Measurements from ENCODE around the gene SLC44A4.
"Not testable (repeated sequence)": the region's sequence is repeated elsewhere in the genome, so short reads cannot be mapped to it uniquely, and the experiment has no call there.

SLC44A4 gene

GRCh38 chr6:31830886-31831335 is 47.9 kb downstream of the SLC44A4 start:
- in situ Hi-C loops (cut with MboI; ENCODE audit: low sequenced_read_pairs) = no loop called here

- in situ Hi-C loops (cut with MboI; ENCODE audit: low sequenced_read_pairs) = no loop called here
Measured at GRCh38 chr6:31829633-31830283, 49.0 kb downstream of the SLC44A4 start.

- in situ Hi-C loops (cut with MboI; ENCODE audit: low sequenced_read_pairs) = no loop called here
Measured at GRCh38 chr6:31827286-31828079, 51.3 kb downstream of the SLC44A4 start, which contains the start of gene HSPA1B. Gene HSPA1B (plus strand): TSS chr6:31827738. CDS start chr6:31827951, 213 bp downstream.

GRCh38 chr6:31826793-31827285 is 52.0 kb downstream of the SLC44A4 start:
- in situ Hi-C loops (cut with MboI; ENCODE audit: low sequenced_read_pairs) = no loop called here

GRCh38 chr6:31825553-31825952 is 53.2 kb downstream of the SLC44A4 start:
- in situ Hi-C loops (cut with MboI; ENCODE audit: low sequenced_read_pairs) = no loop called here

GRCh38 chr6:31823592-31824196 is 55.1 kb downstream of the SLC44A4 start:
- in situ Hi-C loops (cut with MboI; ENCODE audit: low sequenced_read_pairs) = not testable (repeated sequence)

- in situ Hi-C loops (cut with MboI; ENCODE audit: low sequenced_read_pairs) = no loop called here
Measured at GRCh38 chr6:31822036-31822821, 56.6 kb downstream of the SLC44A4 start.

GRCh38 chr6:31821301-31822035 is 57.3 kb downstream of the SLC44A4 start:
- in situ Hi-C loops (cut with MboI; ENCODE audit: low sequenced_read_pairs) = no loop called here

GRCh38 chr6:31820399-31820798 is 58.4 kb downstream of the SLC44A4 start:
- in situ Hi-C loops (cut with MboI; ENCODE audit: low sequenced_read_pairs) = not testable (repeated sequence)

- in situ Hi-C loops (cut with MboI; ENCODE audit: low sequenced_read_pairs) = no loop called here
Measured at GRCh38 chr6:31819871-31820299, 58.9 kb downstream of the SLC44A4 start.

GRCh38 chr6:31817929-31818511 is 60.8 kb downstream of the SLC44A4 start:
- in situ Hi-C loops (cut with MboI; ENCODE audit: low sequenced_read_pairs) = not testable (repeated sequence)

GRCh38 chr6:31817133-31817928 is 61.5 kb downstream of the SLC44A4 start:
- in situ Hi-C loops (cut with MboI; ENCODE audit: low sequenced_read_pairs) = not testable (repeated sequence)

- in situ Hi-C loops (cut with MboI; ENCODE audit: low sequenced_read_pairs) = no loop called here
Measured at GRCh38 chr6:31815025-31815838, 63.6 kb downstream of the SLC44A4 start, which contains the start of the genes HSPA1A and HSPA1L. Gene HSPA1A (plus strand): TSS chr6:31815543. CDS start chr6:31815757, 214 bp downstream. Gene HSPA1L (minus strand): TSS chr6:31815283. CDS start chr6:31811972, 3,311 bp downstream.

GRCh38 chr6:31814677-31815024 is 64.1 kb downstream of the SLC44A4 start:
- in situ Hi-C loops (cut with MboI; ENCODE audit: low sequenced_read_pairs) = no loop called here

GRCh38 chr6:31813465-31813849 is 65.3 kb downstream of the SLC44A4 start:
- in situ Hi-C loops (cut with MboI; ENCODE audit: low sequenced_read_pairs) = no loop called here

Data from hTERT RPE-1 (cell line).